Measurements from ENCODE around the gene ARHGAP32.

The ARHGAP32 gene

DNA sequence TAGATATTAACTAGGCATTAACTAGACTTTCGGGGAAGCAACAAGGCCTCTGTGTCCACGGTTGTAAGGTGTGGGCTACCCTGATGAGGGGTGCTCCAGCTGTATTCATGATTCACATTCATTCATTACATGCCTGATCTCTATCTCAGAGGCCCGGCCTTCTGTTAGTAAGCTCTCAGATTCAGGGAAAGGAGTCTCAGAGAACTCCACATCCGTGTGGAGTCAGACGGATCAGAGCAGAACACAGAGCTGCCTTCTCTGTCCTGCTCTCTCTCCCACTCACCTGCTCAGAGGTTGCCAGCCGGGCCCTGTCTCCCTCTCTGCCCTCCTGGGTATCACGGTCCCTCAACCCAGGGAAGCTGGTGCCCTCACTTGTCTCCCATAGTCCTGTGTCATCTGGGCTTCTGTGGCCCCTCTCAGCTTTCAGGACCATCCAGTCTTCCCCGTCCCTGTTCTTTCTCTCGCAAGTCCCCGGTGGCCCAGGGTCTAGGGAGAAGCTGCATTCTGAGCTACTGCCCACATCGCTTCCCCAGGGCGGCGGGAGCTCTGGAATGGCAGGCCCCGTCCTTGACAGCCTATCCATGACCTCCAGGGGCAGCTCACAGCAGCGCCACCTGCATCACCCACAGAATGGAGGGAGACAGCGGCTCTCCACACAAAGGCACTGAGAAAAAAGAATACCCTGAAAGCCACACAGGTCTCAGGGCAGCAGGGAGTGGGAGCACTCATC is 253.8 kb downstream of the ARHGAP32 start:
- TF ChIP-seq, protein P1, sequence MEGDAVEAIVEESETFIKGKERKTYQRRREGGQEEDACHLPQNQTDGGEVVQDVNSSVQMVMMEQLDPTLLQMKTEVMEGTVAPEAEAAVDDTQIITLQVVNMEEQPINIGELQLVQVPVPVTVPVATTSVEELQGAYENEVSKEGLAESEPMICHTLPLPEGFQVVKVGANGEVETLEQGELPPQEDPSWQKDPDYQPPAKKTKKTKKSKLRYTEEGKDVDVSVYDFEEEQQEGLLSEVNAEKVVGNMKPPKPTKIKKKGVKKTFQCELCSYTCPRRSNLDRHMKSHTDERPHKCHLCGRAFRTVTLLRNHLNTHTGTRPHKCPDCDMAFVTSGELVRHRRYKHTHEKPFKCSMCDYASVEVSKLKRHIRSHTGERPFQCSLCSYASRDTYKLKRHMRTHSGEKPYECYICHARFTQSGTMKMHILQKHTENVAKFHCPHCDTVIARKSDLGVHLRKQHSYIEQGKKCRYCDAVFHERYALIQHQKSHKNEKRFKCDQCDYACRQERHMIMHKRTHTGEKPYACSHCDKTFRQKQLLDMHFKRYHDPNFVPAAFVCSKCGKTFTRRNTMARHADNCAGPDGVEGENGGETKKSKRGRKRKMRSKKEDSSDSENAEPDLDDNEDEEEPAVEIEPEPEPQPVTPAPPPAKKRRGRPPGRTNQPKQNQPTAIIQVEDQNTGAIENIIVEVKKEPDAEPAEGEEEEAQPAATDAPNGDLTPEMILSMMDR (IDR thresholded peaks at IDR 0.05) = no peak
- no peak for TF ChIP-seq ZFX (IDR thresholded peaks at IDR 0.05; ENCODE audit: borderline replicate concordance)
- no peak overlapping the region for H3K27ac ChIP-seq

DNA sequence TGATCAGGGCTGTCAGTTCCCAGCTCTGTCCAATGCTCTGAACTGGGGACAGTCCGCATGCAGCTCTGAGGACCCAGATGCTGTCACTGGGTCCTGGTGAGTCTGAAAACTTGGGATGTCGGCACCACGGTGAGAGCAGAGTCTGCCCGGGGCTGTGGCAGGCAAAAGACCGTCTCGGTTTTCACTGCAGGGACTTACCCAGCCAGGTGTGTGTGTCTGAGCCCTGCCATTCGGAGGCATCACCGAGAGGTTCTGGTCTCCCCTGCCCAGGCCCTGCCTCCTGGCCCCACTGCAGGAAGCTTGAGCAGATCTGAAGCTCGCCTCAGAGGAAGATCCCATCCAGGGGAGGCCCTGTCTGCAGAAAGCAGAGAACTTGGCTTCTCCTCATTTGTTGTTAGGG is 254.6 kb downstream of the ARHGAP32 start:
- no peak for TF ChIP-seq ZFX (IDR thresholded peaks at IDR 0.05; ENCODE audit: borderline replicate concordance)
- TF ChIP-seq, protein P1 (IDR thresholded peaks at IDR 0.05) = no peak
- no peak overlapping the region for H3K27ac ChIP-seq

DNA sequence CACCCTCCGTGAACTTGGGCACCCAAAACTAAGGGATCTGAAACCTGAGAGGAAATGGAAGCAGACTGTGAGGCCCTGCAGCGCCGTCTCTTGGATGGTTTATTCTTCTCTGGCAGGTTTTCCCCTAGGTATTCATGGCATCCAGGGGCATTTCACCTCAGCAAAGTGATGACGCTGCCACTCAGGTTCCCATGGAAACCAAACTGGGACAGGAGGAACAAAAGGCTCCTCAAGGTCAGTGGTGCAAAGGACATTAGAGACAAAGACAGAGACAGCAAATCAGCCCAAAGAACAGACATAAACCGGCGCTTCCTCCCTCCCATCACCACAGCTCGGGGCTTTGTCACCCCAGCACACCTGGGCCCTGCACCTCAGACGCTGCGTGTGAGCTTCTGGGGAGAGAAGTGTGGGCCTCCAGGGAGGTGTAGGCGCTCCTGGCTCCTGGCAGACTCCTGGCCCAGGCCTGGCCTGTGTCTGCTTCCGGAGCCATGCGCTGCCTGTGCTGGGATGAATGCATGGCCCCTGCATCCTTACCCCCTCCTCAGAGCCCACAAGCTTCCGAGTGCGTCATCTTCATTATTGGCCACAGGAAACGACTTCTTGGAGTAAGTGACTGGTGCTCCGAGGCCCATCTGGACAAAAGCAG is 255.4 kb downstream of the ARHGAP32 start:
- TF ChIP-seq, protein P1 (IDR thresholded peaks at IDR 0.05) = no peak
- TF ChIP-seq ZFX (IDR thresholded peaks at IDR 0.05; ENCODE audit: borderline replicate concordance) = no peak
- H3K27ac ChIP-seq = no peak overlapping the region

DNA sequence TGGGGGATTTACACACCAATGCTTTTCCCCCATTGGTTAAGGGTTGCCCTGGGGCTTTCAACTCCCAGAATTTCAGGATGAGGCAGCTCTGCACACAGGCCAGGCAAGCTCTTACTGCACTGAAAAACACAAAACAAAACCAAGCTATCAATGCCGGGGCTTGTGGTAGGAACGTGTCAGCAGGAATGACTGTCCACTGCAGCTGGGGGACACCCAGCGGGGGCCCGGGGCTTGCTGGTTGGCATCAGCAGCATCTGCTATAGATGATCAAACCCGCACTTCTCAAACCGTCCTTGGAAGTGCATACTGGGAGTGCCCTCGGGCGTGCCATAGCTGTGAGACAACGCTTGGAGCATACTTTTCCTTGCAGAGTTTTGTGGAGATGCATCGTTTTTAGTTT is 257.2 kb downstream of the ARHGAP32 start:
- TF ChIP-seq ZFX (IDR thresholded peaks at IDR 0.05; ENCODE audit: borderline replicate concordance) = no peak
- TF ChIP-seq, protein P1 (IDR thresholded peaks at IDR 0.05) = no peak
- H3K27ac ChIP-seq = no peak overlapping the region

DNA sequence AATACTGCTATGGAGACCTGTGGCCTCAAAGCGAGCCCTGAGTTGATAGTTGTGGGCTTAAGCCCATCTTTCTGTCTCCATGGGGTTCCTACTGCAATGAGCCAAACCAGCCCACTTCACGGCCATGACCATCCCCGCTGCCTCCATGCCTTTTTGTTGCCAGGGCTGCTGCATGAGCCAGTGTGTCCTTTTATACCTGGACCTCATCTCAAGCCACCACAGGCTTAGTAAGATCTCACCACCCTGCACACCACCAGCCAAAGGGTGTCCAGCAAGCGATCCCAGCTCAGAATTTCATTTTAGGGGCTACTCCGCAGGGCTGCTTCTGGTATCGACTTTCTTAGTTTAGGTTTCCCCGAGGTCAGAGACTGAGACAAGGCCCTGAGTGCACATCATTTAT is 257.8 kb downstream of the ARHGAP32 start:
- H3K27ac ChIP-seq = no peak overlapping the region
- TF ChIP-seq, protein P1 (IDR thresholded peaks at IDR 0.05) = no peak
- no peak for TF ChIP-seq ZFX (IDR thresholded peaks at IDR 0.05; ENCODE audit: borderline replicate concordance)

DNA sequence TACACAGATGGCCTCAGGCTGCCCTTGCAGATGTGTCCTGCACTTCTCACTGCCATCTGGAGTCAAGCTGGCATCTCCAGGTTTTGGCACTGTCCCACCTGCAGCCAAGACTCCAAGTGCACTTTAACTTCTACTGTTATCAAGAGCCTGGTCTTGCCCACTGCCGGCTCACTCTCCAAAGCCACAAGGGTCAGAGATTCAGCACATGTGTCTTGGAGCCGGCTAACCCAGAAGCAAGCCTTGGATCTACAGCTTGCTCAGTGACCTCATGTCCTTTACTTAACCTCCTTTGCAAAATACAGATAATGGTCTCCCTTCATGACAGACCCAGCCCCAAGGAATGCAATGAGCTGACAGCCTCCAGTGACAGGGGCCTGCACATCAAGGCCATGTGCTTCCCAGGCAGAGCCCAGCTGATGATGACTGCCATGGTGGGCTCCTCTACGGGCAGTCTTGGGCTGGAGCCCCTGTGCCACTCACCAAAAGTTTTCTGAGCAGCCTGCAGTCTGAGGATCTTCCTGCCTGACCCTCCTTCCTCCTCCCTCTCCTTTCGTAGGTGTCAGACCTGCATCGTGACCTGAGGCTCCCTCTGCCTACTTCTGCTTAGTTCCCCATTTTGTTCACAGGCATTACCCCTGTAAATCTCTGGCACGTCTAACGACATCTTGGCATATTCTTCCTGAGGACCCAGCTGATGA is 258.5 kb downstream of the ARHGAP32 start:
- no peak overlapping the region for H3K27ac ChIP-seq
- no peak for TF ChIP-seq ZFX (IDR thresholded peaks at IDR 0.05; ENCODE audit: borderline replicate concordance)
- TF ChIP-seq, protein P1 (IDR thresholded peaks at IDR 0.05) = no peak

DNA sequence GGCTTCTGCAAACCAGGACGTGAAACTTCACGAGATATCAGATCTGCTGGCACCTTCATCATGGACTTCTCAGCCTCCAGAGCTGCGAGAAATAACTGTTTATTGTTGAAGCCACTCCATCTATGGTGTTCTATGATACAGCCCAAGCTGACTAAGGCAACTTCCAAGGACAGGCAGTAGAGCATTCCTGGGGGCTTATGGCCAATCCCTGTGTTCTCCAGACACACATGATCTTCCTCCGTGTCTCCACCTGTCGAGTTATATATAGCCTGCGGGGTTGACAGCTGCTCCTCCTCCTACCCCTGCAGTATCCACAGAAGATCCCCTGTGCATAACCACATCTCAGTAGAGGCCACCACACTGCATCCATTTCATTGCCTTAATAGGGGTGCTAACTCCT is 260.5 kb downstream of the ARHGAP32 start:
- no peak for TF ChIP-seq ZFX (IDR thresholded peaks at IDR 0.05; ENCODE audit: borderline replicate concordance)
- TF ChIP-seq, protein P1 (IDR thresholded peaks at IDR 0.05) = no peak
- H3K27ac ChIP-seq = no peak overlapping the region

All from 22Rv1 (cell line).